Gastroesophageal sphincter (tissue), 3 donors: ENCODE measurements around the gene EPB41L4B.

Experiments
- POLR2A ChIP-seq, 2 donors: fragments of 450-650 bp; IDR thresholded peaks; one replicate each; pipeline ENCODE4 v1.6.1; 2017; ENCODE audit warnings: antibody characterized with exemption in 2 of 2, mild to moderate bottlenecking in 2 of 2, moderate library complexity in 1 of 2
- POLR2AphosphoS5 ChIP-seq: sonication (generic); formaldehyde crosslinking; IDR thresholded peaks from one replicate; pipeline ENCODE4 v1.6.1; 2017; ENCODE audit warnings: antibody characterized with exemption
- TF ChIP-seq, protein P1 (sequence below), 4 experiments: fragments of 200-600 bp in 2 of 4; fragments of 450-650 bp in 2 of 4; sonication (generic) in 1 of 4; IDR thresholded peaks; one replicate each; pipeline ENCODE4 v1.5.1; 2017 to 2019; ENCODE audit warnings: antibody characterized with exemption in 4 of 4, mild to moderate bottlenecking in 2 of 4, moderate library complexity in 2 of 4

DNA sequence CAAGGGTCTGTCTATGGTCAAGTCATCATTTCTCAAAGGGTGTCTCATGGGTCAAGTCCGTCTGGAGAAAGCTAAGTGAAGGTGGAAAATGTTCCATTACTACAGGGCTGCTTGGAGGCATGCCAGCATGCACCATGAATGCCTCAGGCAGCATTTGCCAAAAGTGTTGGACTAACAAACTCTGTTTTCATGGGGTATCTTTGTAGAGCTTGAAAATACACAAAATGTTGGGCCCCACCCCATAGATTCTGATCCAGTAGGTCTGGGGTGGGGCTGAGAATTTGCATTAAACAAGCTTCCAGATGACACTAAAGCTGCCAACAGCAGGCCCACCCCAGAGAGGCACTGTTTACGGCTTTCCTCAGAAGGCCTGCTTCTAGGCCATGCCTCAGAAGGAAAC, 78.8 kb downstream of the EPB41L4B start:
- TF ChIP-seq, protein P1, sequence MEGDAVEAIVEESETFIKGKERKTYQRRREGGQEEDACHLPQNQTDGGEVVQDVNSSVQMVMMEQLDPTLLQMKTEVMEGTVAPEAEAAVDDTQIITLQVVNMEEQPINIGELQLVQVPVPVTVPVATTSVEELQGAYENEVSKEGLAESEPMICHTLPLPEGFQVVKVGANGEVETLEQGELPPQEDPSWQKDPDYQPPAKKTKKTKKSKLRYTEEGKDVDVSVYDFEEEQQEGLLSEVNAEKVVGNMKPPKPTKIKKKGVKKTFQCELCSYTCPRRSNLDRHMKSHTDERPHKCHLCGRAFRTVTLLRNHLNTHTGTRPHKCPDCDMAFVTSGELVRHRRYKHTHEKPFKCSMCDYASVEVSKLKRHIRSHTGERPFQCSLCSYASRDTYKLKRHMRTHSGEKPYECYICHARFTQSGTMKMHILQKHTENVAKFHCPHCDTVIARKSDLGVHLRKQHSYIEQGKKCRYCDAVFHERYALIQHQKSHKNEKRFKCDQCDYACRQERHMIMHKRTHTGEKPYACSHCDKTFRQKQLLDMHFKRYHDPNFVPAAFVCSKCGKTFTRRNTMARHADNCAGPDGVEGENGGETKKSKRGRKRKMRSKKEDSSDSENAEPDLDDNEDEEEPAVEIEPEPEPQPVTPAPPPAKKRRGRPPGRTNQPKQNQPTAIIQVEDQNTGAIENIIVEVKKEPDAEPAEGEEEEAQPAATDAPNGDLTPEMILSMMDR (IDR thresholded peaks at IDR 0.05): no peak
- TF ChIP-seq POLR2A (IDR thresholded peaks at IDR 0.05) (no peak), POLR2AphosphoS5 (no peak)
